HG02870 (cell line): Measurements from ENCODE around the gene ZNF423.

Experiments
- ATAC-seq: cut with Tn5 transposase; IDR thresholded peaks from one replicate; pipeline ENCODE4 v1.9.1; 2021; ENCODE audit warnings: mild to moderate bottlenecking, moderate library complexity; ENCODE audit not compliant: unreplicated experiment

The ZNF423 gene

DNA sequence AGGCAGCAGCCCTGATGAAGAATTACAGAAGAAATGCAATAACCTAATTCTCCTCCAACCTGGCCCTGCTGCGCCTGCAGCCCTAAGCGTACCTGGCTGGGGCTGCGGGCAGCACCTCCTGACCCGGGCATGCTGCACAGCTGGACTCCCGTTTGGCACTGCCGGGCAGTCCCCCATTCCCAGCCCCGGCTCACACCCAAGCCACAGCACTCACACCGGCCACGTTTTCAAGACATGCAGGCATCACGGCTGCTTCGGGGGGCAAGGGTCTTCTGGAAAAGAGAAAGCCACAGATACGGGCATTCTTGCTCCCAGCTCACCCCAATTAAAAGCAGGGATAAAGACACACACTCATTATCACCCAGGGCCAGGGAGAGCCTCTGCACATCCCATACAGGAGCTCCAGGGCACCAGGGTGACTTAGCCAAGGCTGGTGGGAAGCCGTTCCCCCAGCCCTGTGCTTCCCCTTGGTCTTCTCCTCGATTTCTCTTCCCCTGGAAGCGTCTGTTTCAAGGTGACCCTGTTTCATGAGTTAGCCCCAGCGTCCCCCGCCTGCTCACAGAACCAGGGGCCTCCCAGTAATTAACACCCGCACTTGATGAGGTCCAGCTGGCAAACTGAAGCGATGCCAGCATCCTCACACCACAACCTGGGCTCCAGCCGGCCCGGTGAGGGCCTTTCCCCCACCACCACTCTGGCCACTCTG lies 265.6 kb downstream of the ZNF423 start:
- no peak for ATAC-seq

DNA sequence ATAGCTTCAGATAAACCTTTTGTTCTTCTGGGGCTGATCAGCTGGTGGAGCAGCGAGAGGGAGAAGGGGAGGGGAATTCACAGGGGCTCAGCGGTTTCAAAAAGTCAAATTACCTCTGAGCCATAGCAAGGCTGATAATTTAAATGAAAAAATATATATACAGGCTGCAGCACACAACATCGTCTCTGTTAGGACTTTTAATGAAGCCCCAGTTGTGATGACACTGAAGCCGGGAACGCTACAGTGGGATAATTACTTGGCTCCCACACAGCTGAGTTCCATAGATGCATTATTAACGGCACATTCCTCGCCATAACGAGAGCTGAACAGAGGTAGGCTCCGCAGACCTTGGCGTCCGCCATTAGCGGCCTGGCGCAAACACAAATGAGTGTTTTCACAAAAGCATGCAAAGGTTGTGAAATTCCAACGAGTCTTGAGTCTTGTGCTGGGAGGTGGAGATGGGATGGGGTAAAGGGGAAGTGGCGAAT lies 266.3 kb downstream of the ZNF423 start:
- ATAC-seq, result no peak

DNA sequence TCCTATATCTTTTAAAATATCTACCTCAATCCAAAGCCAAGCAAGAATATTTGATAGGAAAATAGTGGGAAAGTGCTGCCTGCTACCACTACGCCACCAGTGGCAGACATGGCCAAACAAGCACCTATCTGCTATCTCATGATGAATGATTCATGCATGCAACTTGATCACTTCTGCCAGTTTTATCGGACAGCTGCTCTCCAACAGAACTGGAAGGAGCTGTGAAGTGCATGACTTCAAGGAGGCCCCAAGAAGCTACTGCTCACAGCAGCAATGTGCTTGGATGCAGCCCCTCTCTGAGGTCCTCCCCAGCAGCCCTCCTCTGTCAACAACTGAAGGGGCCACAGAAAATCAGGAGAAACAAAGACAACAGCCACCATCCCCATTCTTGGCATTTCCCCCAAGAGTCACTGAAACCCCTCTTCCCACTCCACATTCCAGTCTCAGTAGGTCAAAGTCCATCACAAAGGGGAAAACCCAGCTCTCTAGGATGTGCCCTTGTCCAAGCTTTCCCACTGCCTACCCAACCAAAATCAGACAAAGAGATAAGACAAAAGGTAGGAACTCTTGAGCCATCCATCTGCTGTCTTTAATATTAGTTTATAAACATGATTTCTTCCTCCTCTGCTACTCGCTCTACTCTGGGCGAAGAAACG lies 267.1 kb downstream of the ZNF423 start:
- ATAC-seq, result no peak

DNA sequence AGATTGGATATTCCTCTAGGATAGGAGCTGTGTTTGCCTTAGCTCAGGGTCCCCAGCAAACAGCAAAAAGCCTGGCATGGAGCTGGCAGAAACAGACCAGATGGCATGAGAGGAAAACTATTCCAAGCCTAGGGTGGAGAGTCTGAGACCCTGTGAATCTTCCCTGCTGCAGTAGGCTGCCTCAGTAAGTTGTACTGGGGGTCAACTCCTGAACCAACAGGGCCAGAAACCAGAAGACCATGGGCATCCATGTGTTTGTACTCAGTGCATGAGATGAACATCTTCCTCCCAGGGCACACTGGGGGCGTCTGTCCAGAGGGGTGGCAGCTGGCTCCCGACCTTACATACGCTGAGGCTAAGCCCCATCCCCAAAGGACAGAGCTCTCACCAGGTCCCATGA lies 267.9 kb downstream of the ZNF423 start:
- no peak for ATAC-seq

DNA sequence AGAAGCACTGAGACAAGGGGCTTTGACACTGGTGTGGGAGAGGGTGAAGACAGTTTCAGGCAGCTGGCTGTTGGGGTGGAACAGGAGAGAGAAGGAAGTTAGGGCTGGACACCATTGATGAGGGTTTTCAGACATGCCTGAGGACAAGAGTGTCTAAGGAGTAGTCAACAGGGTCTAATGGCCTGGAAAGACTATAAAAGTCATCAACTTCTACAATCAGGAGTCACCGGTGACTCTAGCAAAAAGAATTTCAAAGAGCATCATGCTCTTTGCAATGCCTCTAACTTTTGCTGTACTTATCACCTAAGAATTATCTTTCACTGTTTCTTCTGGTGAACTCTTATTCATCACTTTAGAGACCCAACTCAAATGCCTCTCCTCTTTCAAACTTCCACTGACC lies 268.4 kb downstream of the ZNF423 start:
- ATAC-seq, result no peak

DNA sequence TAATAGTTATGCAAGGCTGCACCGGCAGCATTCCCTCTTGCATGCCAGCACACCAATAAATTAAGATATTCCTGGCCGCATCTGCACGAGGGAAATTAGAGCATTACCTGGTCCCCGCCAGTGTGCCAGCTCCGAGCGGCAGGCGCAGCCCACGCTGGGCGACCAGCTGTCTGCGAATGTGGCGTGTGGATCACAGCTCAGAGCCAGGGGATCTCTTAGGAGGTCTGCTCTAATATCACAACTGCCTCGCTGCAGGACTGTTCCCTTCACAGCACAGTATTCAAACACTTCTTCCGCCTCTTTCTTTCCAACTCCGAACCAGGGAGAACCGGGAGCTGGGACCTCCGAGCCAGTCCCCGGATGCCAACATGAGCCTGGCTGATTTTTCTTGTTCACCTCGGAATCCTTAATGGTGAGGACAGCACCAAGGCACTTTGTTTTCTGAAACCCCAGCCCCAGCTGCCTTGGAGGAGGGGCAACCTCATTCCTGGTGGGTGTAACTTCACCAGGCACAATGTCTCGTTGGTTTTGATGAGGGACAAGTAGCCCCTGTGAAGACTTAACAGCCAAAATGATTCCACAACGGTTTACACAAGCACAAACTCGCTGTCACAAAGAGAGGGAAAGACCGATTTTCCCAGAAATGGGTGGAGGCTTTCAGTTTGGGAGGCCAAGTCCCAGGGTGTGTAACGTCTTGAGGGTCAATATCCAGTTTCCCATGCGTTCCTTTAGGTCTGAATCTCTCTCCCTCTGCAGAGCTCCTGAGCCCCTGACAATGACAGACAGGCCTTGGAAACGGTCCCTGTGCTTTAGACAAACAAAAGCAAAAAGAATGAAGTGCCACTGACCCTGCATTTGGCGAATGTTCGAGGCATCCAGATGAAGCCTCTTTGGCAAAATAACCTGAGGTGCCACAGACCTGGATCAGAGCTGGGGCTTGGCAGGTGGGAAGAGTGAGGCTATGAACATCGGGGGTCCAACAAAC lies 269.2 kb downstream of the ZNF423 start:
- no peak for ATAC-seq

DNA sequence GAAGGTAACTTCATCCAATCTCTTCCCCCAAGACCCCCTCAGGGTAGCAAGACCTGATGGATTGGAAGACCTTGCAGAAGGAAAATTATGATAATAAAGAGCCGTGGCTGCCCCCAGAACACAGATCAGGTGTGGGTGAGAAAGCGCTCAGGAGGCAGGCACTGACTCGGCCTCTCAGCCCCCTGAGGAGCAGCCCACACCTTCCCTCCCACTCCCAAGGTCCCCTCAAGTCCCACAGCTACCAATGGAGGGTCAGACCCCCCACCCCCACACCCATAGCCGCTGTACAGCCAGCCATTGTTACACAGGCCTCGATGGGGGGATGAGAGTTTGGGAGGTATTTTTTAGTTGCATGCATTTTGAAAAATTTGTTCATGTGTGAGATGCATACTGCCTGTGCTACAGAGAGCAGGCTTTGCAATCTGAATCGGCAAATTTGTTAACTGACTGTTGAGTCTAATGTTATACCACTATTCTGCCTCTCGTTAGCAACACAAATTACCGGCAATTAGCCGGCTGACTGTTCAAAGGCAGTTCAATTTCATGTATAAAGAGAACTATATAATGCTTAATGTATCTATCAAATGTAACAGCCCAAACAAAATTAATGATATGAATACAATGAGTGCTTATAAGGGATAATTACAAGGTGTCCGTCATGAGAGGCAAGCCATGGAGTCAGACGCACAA lies 270.6 kb downstream of the ZNF423 start:
- no peak for ATAC-seq

DNA sequence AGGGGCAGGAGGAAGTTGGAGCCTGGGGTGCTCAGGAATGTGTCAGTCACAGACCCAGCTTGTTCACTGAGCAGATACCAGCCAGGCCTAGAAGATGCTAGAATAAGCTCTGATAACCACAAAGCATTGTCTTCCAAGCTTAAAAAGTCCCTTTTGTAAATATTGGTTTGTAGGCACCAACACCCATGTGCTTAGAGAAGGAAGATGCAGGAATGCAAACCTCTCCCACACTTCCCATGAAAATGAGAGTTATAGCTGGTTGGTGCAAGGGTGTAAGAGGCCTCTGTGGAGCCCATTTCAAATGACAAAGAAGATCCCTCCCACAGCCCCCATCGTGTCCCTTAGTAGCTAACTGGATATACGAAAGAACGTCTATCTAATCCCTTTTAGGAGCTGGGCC lies 272.0 kb downstream of the ZNF423 start:
- no peak for ATAC-seq

DNA sequence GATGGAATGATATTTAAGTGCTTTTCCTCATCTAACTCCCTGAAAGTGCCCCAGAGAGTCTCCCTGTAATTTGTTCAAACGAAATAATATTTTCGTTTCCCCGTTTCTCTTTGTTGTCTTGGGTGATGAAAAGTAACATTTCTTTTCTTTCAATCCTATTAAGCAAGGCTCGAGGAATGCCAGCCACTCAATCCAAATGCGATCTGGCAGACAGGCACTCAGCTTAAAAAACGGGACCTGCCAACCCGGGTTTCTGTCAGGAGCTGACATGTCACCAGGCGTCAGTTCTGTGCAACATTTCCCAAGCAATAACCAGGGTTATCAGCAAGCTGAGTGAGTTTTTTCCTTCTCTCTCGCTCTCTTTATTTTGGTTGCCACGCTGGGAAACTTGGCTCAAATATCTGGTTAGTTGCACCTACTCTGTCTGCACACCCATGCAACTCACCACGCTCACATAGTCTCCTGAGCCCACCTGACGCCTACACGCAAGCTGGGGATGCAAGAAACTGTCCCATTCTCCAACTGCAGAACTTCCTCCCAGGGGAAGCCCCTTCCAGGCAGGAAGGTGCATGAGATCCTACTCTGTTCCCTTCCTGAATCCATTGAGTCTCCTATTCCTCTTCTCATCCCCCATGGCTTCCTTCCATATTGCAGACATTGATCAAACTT lies 274.1 kb downstream of the ZNF423 start:
- no peak for ATAC-seq

DNA sequence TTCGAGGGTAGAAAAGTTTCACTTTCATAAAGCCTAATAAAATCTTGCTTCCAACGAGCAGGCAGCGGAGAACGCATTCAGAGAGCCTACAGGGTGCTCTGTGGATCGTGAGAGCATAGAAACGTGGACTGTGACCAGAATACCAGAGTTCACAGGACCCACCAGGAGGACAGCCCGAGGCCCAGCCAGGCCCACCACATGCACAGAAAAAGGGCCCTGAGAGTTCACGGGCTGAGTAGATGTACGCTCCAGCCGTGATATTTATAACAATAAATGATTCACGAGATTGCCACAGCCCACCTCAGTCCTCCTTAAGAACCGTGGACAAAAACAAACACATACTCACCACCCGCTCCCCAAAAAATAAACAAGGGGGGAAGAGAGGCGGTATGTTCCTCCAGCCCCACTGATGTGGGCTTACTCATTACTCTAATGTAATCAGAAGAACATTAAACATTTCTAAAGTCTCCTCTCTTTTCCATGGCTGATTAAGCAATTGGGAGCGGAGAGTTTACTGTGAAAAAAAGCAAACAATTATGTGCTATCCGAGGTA lies 275.1 kb downstream of the ZNF423 start:
- no peak for ATAC-seq

DNA sequence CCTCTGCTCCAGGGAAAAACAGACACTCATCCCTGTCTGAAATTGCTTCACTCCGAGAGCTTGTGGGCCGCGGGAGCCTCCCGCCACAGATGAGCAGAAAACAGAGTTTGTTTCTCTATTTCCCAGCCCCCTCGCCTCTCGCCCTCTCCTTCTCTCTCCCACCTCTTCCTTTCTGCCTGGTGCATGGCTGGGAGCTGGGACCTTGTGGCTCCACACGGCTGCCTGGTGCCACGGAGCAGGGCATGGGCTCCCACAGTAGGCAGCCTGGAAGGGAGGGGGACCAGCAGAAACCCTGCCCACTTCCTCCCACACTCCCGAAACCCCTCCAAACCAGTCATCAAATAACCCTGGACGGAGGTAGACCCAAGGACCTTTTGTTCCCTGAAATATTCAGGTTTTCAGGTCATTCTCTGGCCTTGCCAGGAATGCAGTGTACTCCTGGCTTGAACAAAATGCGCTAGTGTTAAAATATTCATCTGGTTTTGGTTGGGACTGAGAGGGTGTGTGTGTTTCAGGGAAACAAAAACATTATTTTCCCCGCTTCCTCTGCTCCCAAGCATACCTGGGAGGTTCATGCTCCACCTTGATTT lies 277.4 kb downstream of the ZNF423 start:
- no peak for ATAC-seq

DNA sequence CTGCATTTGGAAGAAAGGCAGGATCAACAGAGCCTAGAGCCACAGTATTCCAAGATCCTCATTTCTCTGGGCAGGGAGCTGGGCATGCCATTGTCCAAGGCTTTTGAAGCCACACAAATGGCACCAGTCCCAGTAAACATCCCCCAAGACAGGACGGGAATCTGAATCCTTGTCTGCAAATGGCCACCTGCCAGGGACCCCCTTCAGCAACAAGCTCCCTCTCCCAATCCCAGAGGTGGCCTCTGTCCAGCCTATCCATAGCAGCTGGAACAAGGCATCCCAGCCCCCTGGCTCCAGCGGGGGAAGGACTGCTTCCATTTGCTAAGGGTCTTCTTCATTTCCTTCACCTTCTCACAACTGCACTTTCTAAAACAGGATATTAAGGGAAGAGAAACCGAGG lies 277.9 kb downstream of the ZNF423 start:
- ATAC-seq, result no peak

DNA sequence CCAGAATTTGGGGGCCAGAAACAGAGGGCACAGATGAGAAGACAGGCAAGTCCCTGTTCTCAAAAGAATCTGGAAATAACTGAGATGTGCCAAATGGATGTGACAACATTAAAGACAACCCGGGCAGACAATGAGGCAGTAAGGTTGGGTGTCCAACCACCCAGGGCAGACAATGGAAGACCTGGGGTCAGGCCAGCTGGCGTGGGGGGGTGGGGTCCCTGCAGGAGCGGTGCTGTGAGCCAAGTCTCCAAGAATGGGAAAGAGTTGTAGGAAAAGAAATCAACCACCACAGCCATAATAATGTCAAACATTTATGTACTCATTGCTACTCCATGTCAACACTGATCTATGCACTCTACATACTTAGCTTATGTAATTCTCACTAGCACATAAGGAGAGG lies 279.0 kb downstream of the ZNF423 start:
- no peak for ATAC-seq

DNA sequence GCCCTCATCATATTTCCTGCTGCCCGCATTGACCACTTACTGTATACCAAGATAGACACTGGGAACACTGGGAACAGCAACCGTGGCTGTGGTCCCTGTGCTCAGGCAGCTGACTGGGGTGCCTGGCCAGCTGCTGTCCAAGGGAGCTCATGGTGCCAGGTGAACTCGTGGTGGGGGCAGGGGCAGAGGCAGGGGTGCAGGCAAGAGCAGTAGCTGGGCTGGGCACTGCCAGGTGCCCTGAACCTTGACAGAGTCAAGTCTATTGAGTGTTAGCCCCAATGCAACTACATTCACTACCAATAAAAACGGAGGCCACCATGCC lies 279.8 kb downstream of the ZNF423 start:
- no peak for ATAC-seq

DNA sequence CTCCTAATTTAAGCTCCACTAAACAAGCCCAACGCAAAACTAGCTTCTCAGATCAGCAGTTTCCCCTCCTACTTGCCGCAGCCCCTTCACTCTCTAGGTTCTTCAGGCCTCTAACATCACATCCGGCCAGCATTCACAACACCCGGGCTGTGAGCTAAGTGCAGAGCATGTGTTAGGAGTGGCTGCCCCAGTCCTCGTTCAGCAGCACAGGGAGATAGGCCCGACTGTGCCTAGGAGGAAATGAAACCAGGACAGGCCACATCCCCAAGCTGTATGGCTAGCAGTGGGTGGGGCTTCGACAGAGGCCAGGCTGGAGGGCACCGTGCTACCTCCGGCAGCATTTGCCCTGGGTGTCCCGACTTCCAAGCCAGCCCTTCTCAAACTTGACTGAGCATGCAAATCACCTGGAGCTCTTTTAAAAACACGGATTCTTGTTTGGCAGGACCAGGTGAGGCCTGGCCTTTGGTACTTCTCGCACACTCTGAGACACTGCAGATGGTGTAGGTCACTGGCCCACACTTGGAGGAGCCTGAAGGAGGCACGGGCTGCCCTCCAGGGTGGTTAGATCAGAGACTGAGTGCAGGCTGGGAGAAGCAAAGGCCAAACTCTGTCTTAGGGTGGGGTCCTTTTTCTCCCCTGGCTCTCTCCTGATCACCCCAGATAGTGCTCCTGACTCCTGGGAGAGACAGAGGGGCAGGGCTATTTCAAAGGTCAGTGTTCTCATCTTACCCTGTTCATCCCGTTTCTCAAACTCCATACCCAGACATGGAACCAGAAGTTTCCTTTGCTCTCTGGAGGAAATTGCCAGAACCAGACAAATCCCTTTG lies 280.4 kb downstream of the ZNF423 start:
- ATAC-seq, result peak; percentile 99

DNA sequence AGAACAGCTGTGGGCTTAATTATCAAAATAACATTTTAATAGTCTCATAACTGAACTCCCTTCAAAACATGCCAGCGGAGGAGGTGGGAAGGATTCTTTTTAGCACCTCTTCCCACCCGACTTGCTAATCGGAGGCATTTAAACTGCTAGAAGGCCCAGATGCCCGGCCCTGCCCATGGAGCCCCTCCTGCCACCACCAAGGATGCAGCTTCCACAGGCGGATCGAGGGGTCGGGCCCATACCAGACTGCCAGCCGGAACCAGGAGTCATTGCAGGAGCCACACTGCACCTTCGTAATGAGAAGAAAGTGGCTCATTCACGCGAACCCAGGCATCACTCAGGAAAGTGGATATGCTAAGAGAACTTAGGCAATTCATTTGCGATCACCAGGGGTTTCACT lies 281.1 kb downstream of the ZNF423 start:
- ATAC-seq, result no peak

DNA sequence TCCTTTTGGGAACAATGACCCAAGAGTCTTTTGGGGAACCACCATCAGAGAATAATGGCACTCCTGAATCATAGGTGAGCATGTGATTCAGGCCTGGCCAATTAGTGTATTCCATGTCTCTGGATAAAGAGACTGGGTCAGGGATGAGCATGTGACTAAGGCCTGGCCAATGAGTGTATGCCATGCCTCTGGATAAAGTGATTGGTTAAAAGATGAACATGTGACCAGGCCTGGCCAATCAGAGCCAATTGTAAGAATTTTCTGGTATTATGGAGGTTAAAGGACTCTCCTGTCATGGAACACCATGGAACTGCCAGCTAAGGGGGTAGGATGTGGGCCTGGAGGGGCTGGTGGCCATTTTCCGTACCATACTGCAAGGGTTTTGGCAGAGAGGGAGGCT lies 288.0 kb downstream of the ZNF423 start:
- ATAC-seq, result no peak

DNA sequence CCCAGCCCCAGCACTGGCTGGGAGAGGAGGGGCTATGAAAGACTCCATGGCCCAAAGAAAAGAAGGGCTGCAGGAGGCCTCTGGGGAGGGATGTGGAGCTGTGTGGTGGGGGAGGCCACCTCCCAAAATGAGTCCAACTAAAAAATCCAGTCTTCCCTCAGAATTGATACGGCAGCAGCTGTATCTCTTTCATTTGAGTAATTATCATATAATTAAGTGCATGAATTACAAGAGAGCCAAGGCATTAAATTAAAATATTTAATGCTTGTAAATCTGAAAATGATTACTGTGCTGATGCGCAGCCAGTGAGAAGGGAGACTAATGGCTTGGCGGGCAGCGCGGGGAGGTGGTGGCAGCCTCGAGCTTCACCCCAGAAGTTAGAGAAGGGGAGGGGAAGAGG lies 289.5 kb downstream of the ZNF423 start:
- no peak for ATAC-seq
